Heart left ventricle (tissue), 13 donors: Measurements from ENCODE around the gene BAK1.

Experiments used
- CTCF ChIP-seq, 12 donors: fragments of 200-600 bp; sonication (generic) in 4 of 12; IDR thresholded peaks; one replicate each; pipeline versions ENCODE4 v1.5.0 to v1.8.0; 2018 to 2022; ENCODE audit warnings: antibody characterized with exemption in 12 of 12, mild to moderate bottlenecking in 5 of 12
- POLR2A ChIP-seq, 2 donors: fragments of 450-650 bp; IDR thresholded peaks; one replicate each; pipeline ENCODE4 v1.6.1; 2017; ENCODE audit warnings: antibody characterized with exemption in 2 of 2, mild to moderate bottlenecking in 2 of 2, moderate library complexity in 2 of 2
- donor health status: ischemic (EF 13 %, LVEDD 7.1; RV severe dilation, severe dysfunction).
- donor health status: DM: no; HTN: yes; CAD: no.
- donor health status: DM: no; HTN: no; CAD: no.
- donor health status: ischemic (EF 25% LVEDD 6.9; RV normal size, moderate dysfunction).
- donor health status: ischemic (EF 25% LVEDD 5.7; RV mildly dilated, moderate dysfunction).
- donor health status: ischemic (EF 35%, LVEDD 5.7; RV mildly dilated, moderate dysfunction).
- donor health status: nonischemic (EF 11% LVEDD 7.7; RV severe dilation, severe dysfunction).
- donor health status: DM: yes; HTN: yes; CAD: no.
- donor health status: PGD.
- donor health status: ischemic (EF 29% LVEDD 5.4; RV normal size, mild dysfunction).
- donor health status: nonischemic (EF 23%, LVEDD 6.1; RV moderate dilation, normal function).

GRCh38 chr6:33624856-33625255 is 44.8 kb upstream of the BAK1 start:
- TF ChIP-seq CTCF (IDR thresholded peaks at IDR 0.05) (no peak), POLR2A (IDR thresholded peaks at IDR 0.05) (no peak)
